Loucy (cell line): Measurements from ENCODE around the gene PCDHGA1.

Source experiments
- CTCF ChIP-seq: fragments of 200-600 bp; sonication (generic); conservative IDR thresholded peaks from 2 replicates; pipeline ENCODE4 v1.5.1; 2014; ENCODE audit warnings: mild to moderate bottlenecking, antibody characterized with exemption, low read length
- EZH2phosphoT487 ChIP-seq: fragments of 200-600 bp; IDR thresholded peaks from 2 replicates; pipeline ENCODE4 v1.6.1; 2018; ENCODE audit warnings: antibody characterized with exemption, mild to moderate bottlenecking, moderate library complexity, borderline replicate concordance

GRCh38 chr5:141547488-141547887, 217.2 kb downstream of the PCDHGA1 start:
- TF ChIP-seq CTCF (no peak), EZH2phosphoT487 (no peak)
